NT2/D1 (cell line): Measurements from ENCODE around the gene WASL.

Experiments used
- YY1 ChIP-seq: IDR thresholded peaks from 2 replicates; pipeline ENCODE4 v1.6.1; 2011; ENCODE audit not compliant: insufficient read length, insufficient read depth
- ZNF274 ChIP-seq: IDR thresholded peaks from 2 replicates; pipeline ENCODE4 v1.6.1; 2011; ENCODE audit warnings: mild to moderate bottlenecking, low read depth, low read length

GRCh38 chr7:123710683-123711082 lies 38.1 kb downstream of the WASL start:
- no peak for TF ChIP-seq YY1
- no peak for TF ChIP-seq ZNF274
